HG02759 (cell line): ENCODE measurements around the gene HES4.
"Not testable (repeated sequence)": the region's sequence is repeated elsewhere in the genome, so short reads cannot be mapped to it uniquely, and the experiment has no call there.

Experiments used
- ATAC-seq: cut with Tn5 transposase; IDR thresholded peaks from one replicate; pipeline ENCODE4 v1.9.1; 2021; ENCODE audit warnings: mild to moderate bottlenecking, moderate library complexity; ENCODE audit not compliant: unreplicated experiment

The HES4 gene

DNA sequence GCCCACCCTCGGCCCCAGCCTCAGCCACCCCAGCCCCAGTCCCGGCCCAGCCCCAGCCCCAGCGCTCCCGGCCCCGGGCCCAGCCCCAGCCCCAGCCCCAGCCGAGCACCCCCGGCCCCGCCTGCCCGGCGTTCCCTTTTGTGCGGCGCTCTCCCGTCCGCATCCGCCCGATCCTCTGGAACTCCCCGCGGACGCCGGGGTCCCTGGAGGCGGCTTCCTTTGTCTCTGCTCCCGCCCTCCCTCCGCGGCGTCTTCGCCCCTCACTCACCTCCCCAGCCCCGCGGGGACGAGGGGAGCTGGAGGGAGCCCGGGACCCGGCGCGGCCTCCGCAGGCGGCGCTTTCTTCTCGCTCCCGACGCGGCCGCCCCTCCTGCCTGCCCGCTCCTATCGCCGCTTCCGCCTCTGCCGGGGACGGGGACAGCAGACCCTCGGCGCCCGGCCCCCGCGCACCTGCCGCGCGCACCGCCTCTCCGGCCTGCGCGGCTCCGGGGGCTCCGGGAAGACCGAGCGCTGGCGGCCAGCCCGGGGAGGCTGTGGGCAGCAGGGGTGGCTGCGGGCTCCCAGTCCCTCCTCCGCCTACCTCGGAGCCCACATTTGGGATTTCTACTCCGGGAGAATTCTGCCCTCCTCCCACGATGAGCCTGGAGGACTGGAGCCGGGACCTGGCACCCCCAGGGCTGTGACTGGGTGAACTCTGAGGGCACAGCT lies 34.0 kb upstream of the HES4 start:
- no peak for ATAC-seq

DNA sequence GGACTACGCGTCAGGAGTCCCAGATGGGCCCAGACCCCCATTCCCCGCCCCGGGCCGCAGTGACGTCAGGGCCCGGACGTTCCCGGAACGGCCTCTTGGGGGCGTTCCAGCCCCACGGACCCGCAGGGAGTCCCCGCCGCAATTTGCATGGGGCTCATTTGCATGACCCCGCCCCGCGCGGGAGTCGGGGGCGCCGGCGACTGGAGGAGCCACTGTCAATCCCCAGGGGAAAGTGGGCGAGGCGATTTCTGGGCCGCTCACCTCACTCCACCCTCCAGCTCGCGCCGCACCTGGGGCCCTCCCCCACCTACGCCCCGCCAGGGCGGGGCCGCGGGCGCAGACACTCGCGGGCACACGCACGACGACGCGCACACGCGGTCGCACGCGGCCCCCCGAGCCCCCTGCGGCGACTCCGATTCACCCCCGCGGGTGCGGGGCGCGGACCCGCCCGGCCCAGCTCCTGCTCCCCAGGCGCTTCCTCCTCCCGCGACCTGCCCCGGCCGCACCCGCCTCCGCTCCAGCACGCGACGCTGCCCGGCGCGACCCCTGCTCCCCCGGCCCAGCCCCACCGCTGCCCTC lies 33.2 kb upstream of the HES4 start:
- ATAC-seq, result peak; percentile 85

DNA sequence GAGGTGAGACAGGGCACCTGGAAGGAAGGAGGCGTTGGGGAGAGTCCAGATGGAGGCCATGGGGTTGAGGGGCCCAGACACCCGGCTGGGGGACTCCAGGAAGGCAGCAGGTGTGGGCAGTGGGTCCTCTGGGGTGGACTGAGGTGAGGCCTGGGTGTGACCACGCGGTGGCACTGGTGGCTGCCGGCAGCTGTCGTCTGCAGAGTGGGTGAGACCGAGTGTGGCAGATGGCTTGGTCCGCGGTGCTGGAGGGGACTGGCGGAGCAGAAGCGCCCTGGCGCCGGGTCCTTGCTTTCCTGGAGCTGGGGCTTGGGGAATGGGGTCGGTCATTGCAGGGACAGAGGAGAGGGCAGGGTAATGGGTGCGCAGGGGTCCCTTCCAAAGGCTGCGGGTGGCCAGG lies 32.5 kb upstream of the HES4 start:
- ATAC-seq, result peak; percentile 2

DNA sequence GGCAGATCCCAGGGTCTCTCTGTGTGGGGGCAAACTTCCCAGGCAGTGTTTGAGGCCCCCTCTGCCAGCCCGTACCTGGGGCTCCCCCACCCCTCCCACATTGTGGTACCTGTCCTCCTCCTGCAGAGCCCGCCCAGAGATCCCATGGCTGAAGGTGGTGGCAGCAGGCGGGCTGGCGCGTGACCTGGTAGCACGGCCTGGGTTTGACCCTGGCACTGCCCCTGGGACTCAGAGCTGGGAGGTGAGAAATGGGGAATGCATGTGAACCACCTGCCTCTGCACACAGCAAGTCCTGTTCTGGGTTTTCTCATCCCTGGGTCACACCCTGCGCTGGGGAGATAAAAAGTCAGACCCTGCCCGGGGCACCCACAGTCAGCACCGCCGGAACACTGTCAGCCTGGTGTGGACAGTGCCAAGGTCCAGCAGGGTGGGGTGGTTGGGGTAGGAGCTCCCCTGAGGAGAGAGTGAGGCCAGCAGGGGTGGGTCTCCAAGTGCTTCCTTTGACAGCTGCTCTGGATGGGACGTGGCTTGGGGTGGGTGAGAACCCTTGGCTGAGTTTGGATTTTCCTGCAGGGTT lies 31.9 kb upstream of the HES4 start:
- no peak for ATAC-seq

DNA sequence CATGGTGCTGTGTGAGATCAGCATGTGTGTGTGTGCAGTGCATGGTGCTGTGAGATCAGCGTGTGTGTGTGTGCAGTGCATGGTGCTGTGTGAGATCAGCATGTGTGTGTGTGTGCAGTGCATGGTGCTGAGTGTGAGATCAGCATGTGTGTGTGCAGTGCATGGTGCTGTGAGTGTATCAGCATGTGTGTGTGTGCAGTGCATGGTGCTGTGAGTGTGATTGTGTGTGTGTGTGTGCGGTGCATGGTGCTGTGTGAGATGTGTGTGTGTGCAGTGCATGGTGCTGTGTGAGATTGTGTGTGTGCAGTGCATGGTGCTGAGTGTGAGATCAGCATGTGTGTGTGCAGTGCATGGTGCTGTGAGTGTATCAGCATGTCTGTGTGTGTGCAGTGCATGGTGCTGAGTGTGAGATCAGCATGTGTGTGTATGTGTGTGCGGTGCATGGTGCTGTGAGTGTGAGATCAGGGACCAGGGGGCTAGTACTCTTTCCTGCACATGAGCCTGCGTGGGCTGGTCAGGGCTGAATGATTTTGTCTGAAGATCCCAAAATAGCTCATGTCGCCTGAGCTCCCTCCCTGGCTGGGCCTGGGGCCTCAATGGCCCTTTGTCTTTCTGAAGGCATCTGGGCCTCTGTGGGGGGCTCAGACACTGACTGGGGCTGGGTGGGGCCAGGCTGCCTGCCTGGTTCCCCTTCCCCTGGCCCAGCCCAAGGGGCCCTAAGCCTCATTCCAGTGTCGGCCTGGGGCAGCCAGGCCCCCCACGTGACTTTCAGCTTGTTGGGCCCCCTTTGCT lies 31.2 kb upstream of the HES4 start:
- ATAC-seq, result not testable (repeated sequence)

DNA sequence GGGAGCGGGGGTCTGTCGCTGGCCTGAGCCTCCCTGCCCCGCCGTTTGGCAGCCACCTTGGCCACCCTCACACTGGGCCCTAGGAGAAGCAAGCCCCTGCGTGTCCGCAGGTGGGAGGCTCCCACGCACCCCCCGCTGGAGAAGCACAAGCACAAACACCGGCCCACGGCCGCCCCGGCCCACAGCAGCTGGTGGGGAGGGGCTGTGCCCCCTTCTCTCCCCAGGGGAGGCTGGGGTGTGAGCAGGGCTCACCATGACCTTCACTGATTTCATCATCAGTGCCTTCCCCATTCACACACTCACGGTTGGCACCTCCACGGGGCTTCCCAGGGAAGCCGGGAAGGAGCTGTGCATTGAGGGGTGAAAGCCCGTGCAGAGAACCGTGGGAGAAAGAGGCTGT lies 27.9 kb upstream of the HES4 start:
- ATAC-seq, result no peak

DNA sequence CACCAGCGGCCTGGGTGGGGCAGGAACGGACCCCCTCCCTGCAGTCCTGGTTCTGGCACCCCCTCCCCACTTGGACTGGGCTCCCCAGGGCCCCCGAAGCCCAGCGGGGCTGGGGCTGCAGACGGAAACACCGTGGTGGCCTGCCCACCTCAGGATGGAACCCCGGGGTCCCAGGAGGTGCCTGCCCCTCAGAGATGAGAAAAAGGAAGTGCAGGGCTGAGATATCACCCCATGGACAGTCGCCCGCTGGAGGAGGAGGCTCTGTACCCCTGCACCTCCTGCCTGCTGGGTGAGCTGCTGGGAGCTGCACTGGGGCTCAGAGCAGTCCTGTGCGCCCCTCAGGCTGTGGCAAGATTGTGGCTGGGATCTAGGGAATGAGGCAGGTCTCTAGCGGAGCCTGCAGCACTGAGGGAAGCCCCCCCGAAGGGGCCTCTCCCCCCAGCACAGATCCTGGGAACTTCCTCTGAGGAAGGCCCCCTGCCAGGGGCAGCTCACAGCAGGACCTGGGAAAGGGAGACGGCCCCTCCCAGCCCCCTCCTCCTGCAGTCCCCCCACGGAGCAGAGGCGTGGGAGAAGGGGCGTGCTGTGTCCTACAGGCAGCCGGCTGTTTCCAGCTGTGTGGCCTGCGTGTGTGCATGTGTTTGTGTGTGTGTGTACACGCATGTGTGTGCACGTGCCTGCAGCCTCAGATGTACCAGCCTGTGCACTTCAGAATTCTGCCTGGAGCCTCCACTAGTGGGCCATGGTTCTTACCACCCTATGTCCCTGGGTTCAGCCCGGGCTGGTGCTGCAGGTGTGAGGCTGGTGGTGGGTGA lies 26.9 kb upstream of the HES4 start:
- no peak for ATAC-seq

DNA sequence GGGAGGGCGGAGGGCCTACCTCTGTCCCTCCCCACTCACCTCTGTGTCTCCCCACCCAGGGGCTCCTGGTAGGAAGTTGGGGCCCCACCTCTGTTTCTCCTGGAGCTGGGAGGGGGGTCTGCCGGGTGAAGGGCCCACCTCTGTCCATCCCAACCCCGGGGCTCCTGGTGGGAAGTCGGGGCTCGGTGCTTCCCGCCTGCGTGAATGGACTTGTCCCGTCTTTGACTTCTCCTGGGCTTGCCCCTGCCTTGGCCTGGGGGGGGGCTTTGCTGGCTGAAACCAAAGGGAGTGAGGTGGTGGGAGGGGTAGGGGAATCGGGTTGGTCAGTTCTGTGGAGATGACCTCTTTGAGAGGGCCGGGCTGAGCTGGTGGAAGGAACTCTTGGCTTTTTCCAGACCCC lies 25.8 kb upstream of the HES4 start:
- no peak for ATAC-seq

DNA sequence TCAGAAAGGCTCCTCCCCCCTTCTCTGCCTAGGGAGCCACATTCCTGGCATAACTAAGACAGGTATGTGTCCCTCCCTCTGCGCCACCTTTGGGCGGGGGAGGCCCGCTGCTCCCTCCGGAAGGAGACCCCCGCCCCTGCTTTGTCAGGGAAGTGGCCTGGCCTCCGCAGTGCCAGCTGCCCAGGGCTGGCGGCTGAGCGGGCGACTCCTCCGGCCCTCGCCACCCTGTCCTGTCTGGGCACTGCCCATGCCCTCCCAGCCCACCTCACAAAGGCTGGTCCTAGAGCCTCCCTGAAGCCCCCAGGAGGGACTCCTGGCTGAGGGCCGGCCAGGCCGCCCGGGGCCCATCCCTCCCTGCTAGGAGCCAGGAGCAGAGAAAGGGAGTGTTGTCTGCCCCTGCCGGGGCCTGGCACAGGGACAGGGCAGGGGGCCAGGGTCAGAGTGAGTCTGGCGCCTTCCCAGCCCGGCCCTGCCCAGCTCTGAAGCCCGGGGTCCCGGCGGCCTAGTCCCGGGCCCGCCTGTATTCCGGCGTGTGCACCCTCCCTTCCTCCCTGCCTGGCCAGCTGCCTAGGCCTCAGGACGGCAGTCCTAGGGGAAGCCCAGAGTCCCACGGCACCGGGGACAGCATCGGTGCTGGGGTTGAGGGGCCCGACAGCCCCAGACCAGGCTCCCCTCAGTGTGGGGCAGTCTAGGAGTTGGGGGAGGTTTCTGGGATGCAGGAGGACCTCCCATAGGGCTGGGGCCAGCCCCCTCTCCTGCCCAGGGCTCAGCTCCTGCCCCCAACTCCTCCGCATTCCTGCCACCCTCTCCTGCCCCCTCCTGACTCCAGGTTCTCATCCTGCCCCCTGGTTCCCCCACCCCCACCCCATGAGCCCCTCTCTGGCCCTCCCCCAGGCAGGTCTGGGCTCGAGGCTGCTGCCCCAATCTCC lies 25.1 kb upstream of the HES4 start:
- no peak for ATAC-seq

DNA sequence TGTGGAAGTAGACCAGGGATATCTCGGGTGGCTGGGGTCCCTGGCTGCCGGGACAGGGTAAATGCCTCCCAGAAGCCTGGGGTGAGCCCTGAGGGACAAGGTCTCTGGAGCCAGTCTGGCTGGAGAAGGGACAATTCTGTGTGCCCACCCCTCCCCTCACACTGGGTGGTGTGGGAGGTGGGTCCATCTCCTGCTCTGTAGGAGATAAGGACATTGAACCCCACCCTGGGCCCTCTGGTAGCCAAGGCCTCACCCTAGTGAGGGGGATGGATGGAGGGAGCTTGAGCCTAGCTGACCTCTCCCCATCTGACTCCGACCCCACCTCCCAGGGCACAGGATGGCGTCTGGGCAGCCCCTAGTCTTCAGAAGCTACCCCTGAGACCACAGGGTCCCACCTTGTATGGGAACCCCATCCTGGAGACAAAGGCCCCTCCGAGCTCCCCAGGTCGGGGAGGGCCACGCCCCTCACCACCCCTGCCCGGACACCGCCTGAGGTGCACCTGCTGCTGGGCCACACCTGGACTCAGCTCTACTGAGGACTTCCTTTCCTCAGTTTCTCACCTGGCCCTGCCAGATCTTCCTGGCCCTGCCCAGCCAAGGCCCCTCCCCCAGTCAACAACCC lies 24.4 kb upstream of the HES4 start:
- ATAC-seq, result no peak

DNA sequence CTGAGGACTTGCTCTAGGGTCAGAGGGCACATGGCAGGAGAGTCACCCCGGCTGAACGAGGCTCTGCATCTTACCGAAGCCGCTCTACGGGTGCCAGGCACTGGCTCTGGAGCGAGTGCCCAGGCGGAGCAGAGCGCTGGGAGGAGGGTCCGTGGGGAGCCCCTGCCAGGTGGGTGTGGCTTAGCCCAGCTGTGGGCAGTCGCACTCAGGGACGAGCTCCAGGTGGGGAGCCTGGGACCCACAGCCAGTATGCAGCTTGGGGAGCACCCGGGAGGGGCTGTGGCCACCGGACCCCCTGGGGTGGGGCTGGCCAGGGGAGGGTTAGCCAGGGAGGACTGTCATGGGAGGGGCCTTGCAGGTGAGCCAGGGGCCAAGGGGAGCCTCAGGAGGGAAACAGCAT lies 23.8 kb upstream of the HES4 start:
- ATAC-seq, result no peak

DNA sequence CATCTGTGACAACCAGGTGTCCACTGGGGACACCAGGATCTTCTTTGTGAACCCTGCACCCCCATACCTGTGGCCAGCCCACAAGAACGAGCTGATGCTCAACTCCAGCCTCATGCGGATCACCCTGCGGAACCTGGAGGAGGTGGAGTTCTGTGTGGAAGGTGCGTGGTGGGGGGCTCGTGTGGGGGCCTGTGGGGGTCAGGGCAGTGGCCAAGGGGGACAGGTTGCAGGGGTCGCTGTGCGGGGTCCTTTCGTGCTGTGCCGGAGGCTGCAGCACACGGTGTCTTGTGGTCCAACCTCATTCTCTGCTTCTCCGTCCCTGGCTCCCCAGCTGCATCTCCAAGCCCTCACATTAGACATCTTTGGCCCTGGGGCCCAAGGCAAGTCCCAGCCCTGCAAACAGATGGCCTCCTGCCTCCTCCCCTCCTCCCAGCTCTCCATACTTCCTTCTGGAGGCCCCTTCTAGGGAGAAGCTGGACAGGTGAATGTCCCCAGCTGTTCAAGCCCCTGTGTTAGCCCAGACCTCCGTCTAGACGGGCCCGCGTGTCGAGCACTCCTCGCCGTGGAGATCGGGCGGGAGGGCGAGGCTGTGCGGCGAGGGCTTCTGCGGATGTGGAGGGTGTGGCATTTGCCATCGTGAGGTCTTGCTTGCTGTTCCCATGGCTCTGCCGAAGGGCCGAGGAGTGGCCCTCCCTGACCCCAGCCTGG lies 22.6 kb upstream of the HES4 start:
- ATAC-seq, result no peak

DNA sequence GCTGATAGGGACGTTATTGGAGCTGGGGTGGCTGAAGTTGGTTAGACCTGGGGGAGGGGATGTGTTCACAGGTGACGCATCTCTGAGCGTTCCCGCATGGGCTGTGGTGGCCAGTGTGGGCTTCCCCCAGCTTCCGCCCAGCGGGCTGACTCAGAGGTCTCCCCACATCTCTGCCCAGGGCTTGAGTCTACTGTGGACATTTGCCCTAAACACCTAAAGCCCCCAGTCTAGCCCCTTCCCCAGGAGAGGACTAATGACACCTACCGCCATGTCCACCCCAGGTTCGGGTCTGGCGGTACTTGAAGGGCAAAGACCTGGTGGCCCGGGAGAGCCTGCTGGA lies 22.0 kb upstream of the HES4 start:
- ATAC-seq, result no peak

DNA sequence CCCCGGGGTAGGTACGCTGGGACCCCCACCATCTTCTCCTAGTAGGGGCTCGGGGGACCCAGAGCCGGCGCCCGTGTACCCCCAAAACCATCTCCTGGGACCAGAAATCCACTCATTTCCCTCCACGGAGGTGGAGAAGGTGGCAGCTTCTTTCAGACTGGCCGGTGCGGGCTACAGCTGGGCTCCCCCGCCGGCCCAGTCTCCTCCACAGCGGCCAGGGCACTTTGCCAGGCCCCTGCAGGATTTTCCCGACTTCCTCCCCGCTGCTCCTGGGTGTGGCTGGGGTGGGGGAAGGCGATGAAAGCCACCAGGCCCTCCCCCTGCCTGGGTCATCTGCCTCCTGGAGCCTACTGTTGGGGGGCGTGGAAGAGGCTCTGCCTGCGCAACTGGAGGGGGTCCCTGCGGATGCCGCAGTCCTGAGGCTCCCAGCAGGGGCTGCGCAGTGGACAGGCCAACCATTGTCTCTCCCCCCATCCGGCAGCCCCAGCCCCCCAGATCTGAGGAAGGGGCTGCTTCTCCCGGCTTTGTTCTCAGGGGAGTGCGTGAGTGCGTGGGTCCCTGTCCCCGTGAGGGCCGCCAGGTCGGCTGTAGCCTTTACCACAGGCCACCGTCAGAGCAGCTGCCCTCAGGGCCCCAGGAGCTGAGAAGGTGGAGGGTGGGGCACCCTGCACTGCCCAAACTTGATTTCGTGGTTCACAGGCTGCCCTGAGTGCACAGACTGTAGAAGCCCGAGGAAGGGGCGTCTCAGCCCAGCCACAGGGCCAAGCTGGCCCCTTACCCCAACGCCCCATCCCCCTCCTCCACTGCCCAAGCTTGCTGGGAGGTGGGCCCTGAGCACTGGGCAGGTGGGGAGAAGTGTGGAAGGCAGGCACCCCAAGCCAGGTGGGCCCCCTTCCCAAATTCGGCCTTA lies 21.4 kb upstream of the HES4 start:
- ATAC-seq, result no peak

DNA sequence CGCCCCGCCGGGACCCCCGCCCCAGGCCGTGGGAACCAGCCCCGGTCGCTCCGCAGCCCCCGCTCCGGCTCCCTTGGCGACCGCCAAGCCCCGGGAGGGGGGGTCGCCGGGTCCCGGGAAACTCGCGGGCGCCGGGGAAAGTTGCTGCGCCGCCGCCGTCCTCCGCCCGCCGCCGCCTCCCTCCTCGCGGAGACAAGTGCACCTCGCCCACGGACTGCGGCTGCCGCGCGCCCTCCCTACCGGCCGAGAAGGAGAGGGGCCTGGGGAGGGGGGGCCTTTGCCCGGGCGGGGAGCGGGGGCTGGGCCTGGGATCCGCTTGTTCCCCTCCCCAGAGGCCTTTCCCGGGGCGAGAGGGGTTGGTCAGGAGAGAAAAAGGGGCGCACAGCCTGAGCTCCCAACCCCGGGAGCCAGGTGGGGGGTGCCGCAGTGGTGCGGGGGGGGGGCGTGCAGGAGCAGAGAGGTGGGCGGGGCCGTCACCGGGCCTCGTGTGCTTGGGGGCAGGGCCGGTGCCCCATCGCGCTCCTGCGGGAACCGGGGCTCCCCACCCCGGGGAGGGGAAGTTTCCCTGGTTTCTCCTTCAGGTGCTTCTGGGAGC lies 20.6 kb upstream of the HES4 start:
- peak; percentile 2 for ATAC-seq

DNA sequence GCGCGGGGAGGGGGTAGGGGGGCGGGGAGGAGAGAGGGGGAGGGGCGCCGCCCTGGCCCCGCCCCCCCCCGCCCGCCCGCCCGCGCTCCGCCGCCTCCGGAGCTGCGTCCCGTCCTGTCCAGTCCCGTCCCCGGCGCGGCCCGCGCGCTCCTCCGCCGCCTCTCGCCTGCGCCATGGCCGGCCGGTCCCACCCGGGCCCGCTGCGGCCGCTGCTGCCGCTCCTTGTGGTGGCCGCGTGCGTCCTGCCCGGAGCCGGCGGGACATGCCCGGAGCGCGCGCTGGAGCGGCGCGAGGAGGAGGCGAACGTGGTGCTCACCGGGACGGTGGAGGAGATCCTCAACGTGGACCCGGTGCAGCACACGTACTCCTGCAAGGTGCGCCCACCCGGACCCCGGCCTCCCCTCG lies 20.1 kb upstream of the HES4 start, which contains the start of gene AGRN:
Gene AGRN, plus strand, starts transcription at position 121 of the 405 bp plus-strand sequence. Its CDS starts 53 bp downstream, at position 174.
- peak; percentile 36 for ATAC-seq
